A549 (cell line): ENCODE data around the gene ESYT3. TPM values are rescaled to one million over a fixed set of nuclear protein-coding genes. Genes with fewer than 3 reads are reported as not detected.
"Not testable (repeated sequence)": the region's sequence is repeated elsewhere in the genome, so short reads cannot be mapped to it uniquely, and the experiment has no call there.

ENCODE experiments used
- ATAC-seq, 2 experiments: fragments of 200-7000 bp in 1 of 2; fragments of >200 bp in 1 of 2; cut with Nextera tagmentation in 1 of 2; cut with Tn5 transposase in 1 of 2; 3 replicates each; pipeline versions ENCODE4 v1.8.0 to v1.9.1; 2018 to 2020; ENCODE audit warnings: mild to moderate bottlenecking in 1 of 2, moderate library complexity in 1 of 2
- CTCF ChIA-PET: fragments of 300-600 bp; sonication (Branson Sonifier 250); formaldehyde crosslinking; extraction: SDS; loops from one replicate; lab custom pipeline; 2021; ENCODE audit warnings: antibody characterized with exemption, inconsistent platforms; lab: Yijun Ruan, JAX
- POLR2A ChIA-PET: fragments of 350-600 bp; formaldehyde crosslinking; extraction: SDS; loops from one replicate; lab custom pipeline; 2021; ENCODE audit warnings: antibody characterized with exemption, inconsistent platforms; lab: Yijun Ruan, JAX
- DNase-seq, 2 experiments: peaks; one replicate each; pipeline versions ENCODE4 v3.0.0 to v3.0.0-alpha.2; 2011 to 2016; ENCODE audit warnings: low read depth in 1 of 2, low spot score in 1 of 2
- FAIRE-seq: peaks from 2 replicates; lab custom pipeline; 2011; peaks lifted over from hg19 to GRCh38; lab: Jason Lieb, UNC
- H3K27ac ChIP-seq, 2 experiments: fragments of >200 bp; sonication (Bioruptor Twin); formaldehyde crosslinking; 3 replicates each; pipeline ENCODE4 v1.5.1; 2016 to 2017
- H3K4me1 ChIP-seq: fragments of >200 bp; sonication (Bioruptor Twin); formaldehyde crosslinking; 3 replicates; pipeline ENCODE4 v1.6.1; 2016
- H3K4me2 ChIP-seq: fragments of >200 bp; sonication (Bioruptor Twin); formaldehyde crosslinking; 3 replicates; pipeline ENCODE4 v1.6.1; 2016
- H3K4me3 ChIP-seq: fragments of >200 bp; sonication (Bioruptor Twin); formaldehyde crosslinking; 3 replicates; pipeline ENCODE4 v1.5.1; 2016
- H3K9me3 ChIP-seq: fragments of >200 bp; sonication (Bioruptor Twin); formaldehyde crosslinking; 3 replicates; pipeline ENCODE4 v1.6.1; 2016
- BHLHE40 ChIP-seq: IDR thresholded peaks from 2 replicates; pipeline ENCODE4 v1.6.1; 2012; ENCODE audit warnings: low read depth, low read length, inconsistent platforms
- CBX2 ChIP-seq: fragments of 200-600 bp; sonication (generic); IDR thresholded peaks from 2 replicates; pipeline ENCODE4 v1.6.1; 2016; ENCODE audit warnings: low read depth, mild to moderate bottlenecking, borderline replicate concordance
- CEBPB ChIP-seq, 2 experiments: fragments of >200 bp in 1 of 2; sonication (Bioruptor Twin) in 1 of 2; formaldehyde crosslinking in 1 of 2; IDR thresholded peaks; 2 replicates each; pipeline ENCODE4 v1.6.1; 2012 to 2016
- FOSL2 ChIP-seq, 2 experiments: fragments of 450-650 bp in 1 of 2; fragments of >200 bp in 1 of 2; sonication (Bioruptor Twin) in 1 of 2; formaldehyde crosslinking; IDR thresholded peaks; 2 replicates each; pipeline versions ENCODE4 v1.5.0 to v1.6.1; 2016 to 2020; ENCODE audit warnings: mild to moderate bottlenecking in 1 of 2, moderate library complexity in 1 of 2
- FOXS1 ChIP-seq: fragments of 250-450 bp; sonication (Bioruptor Pico); IDR thresholded peaks from 2 replicates; pipeline ENCODE4 v1.5.0; 2020; ENCODE audit warnings: mild to moderate bottlenecking, moderate library complexity
- HDAC2 ChIP-seq: fragments of 200-600 bp; sonication (generic); IDR thresholded peaks from 2 replicates; pipeline ENCODE4 v1.6.1; 2016
- HEYL ChIP-seq: fragments of 250-450 bp; sonication (Bioruptor Pico); IDR thresholded peaks from 2 replicates; pipeline ENCODE4 v1.8.0; 2021; ENCODE audit warnings: mild to moderate bottlenecking, moderate library complexity
- JUNB ChIP-seq: fragments of >200 bp; sonication (Bioruptor Twin); formaldehyde crosslinking; IDR thresholded peaks from 2 replicates; pipeline ENCODE4 v1.6.1; 2016
- MAFK ChIP-seq: fragments of 450-650 bp; IDR thresholded peaks from 2 replicates; pipeline ENCODE4 v1.6.1; 2014; ENCODE audit not compliant: partially characterized antibody
- MAZ ChIP-seq: fragments of 150-350 bp; IDR thresholded peaks from 2 replicates; pipeline ENCODE4 v1.6.1; 2014; ENCODE audit warnings: antibody characterized with exemption, low read depth, low read length, borderline replicate concordance
- MYC ChIP-seq: IDR thresholded peaks from 2 replicates; pipeline ENCODE4 v1.6.1; 2012; ENCODE audit warnings: mild to moderate bottlenecking, inconsistent platforms, low read length, improper control_type of control experiment, borderline replicate concordance
- NFE2L2 ChIP-seq: fragments of 150-350 bp; conservative IDR thresholded peaks from 2 replicates; pipeline ENCODE4 v1.6.1; 2014; ENCODE audit warnings: low read length
- NPAS2 ChIP-seq: fragments of 250-450 bp; sonication (Bioruptor Pico); IDR thresholded peaks from 2 replicates; pipeline ENCODE4 v1.8.0; 2022; ENCODE audit warnings: mild to moderate bottlenecking, moderate library complexity, borderline replicate concordance
- PHF8 ChIP-seq: fragments of 200-600 bp; sonication (generic); IDR thresholded peaks from 2 replicates; pipeline ENCODE4 v1.6.1; 2016; ENCODE audit warnings: low read depth, mild to moderate bottlenecking, antibody characterized with exemption, moderate library complexity, borderline replicate concordance
- SREBF2 ChIP-seq: fragments of 450-650 bp; IDR thresholded peaks from 2 replicates; pipeline ENCODE4 v1.6.1; 2014; ENCODE audit warnings: mild to moderate bottlenecking, moderate library complexity
- TFCP2L1 ChIP-seq: fragments of 250-450 bp; sonication (Bioruptor Pico); IDR thresholded peaks from 2 replicates; pipeline ENCODE4 v1.5.0; 2021; ENCODE audit warnings: mild to moderate bottlenecking
- ZC3H11A ChIP-seq: fragments of 450-650 bp; IDR thresholded peaks from 2 replicates; pipeline ENCODE4 v1.6.1; 2014; ENCODE audit warnings: antibody characterized with exemption, mild to moderate bottlenecking
- WGBS: methylation state at CpG from one replicate; pipeline ENCODE4 v1.1.6; 2017; ENCODE audit errors: missing lambda C conversion rate; 5-methylcytosine and 5-hydroxymethylcytosine counted together
- polyA plus RNA-seq, 4 experiments: library from polyadenylated mRNA; depleted of rRNA in 3 of 4; stranded (reverse); fragments of >200 nt; fragmentation: RNase III in 1 of 4; extraction: RNeasy Plus Mini Kit Qiagen cat#74134 plus additional on column Dnase treatment in 1 of 4; gene quantifications; 2 replicates in 3 of 4; 3 replicates in 1 of 4; pipeline ENCODE4 v1.2.3, GENCODE V29; 2011 to 2017
- TF ChIP-seq, protein P1 (sequence below): fragments of 250-450 bp; sonication (Bioruptor Pico); IDR thresholded peaks from 2 replicates; pipeline ENCODE4 v1.5.0; 2021; ENCODE audit warnings: mild to moderate bottlenecking, moderate library complexity, borderline replicate concordance
- TF ChIP-seq, protein P2 (sequence below): fragments of >200 bp; sonication (Bioruptor Twin); formaldehyde crosslinking; IDR thresholded peaks from 2 replicates; pipeline ENCODE4 v1.6.1; 2016
- TF ChIP-seq, protein P3 (sequence below): fragments of >200 bp; sonication (Bioruptor Twin); formaldehyde crosslinking; IDR thresholded peaks from 3 replicates; pipeline ENCODE4 v1.6.1; 2016

Gene ESYT3
- polyA plus RNA-seq, 2 of the 4 experiments (the other 2 are of a cell fraction): 0.92 to 1.7 TPM

DNA sequence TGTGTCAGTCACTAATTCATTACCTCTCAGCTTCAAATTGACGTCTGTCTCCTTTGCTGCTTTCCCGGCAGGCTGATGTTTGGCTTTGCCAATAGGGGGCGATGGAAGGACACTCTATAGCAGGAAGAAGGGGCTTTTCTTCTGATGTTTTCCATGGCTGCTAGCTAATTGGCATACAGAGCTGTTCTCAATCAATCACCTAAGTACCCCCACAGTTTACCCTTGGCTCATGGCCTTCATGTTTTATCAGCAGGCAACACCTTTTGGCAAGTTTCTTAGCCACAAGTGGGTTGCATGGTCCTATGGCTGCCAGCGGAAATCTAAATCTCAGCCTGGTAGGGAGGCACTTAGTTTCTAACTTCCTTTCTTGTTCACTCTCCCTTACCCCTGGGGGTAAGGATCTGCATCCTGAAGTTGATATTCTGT lies 45.0 kb downstream of the ESYT3 start (continued):
- TF ChIP-seq HDAC2: no peak

DNA sequence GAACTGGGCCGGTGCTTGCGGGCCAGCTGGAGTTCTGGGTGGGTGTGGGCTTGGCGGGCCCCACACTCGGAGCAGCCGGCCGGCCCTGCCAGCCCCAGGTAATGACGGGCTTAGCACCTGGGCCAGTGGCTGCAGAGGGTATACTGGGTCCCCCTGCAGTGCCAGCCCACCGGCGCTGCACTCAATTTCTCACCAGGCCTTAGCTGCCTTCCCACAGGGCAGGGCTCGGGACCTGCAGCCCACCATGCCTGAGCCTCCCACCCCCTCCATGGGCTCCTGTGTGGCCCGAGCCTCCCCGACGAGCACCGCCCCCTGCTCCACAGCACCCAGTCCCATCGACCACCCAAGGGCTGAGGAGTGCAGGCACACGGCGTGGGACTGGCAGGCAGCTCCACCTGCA lies 50.3 kb downstream of the ESYT3 start:
- H3K4me3 ChIP-seq, POLR2A ChIA-PET, H3K27ac ChIP-seq, H3K4me2 ChIP-seq, FAIRE-seq, DNase-seq, CTCF ChIA-PET, H3K4me1 ChIP-seq, ATAC-seq: not testable (repeated sequence)
- no CpG with 5 or more reads among the region's 17 CpGs for WGBS
- H3K9me3 ChIP-seq: peaks cover 12% of the 10 kb centered on the region; the same call in 1 of the 3 replicates

DNA sequence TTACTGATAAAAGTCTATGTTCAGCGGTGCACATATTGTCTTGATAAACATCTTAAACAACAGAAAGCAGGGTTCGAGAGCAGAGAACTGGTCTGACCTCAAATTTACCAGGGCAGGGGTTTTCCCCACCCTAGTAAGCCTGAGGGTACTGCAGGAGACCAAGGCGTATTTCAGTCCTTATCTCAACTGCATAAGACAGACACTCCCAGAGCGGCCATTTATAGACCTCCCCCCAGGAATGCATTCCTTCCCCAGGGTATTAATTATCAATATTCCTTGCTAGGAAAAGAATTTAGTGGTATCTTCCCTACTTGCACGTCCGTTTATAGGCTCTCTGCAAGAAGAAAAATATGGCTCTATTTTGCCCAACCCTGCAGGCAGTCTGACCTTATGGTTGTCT lies 52.2 kb downstream of the ESYT3 start:
- H3K4me2 ChIP-seq, FAIRE-seq, CTCF ChIA-PET, H3K4me1 ChIP-seq, H3K4me3 ChIP-seq, ATAC-seq, POLR2A ChIA-PET, DNase-seq, H3K27ac ChIP-seq: not testable (repeated sequence)
- peaks cover 12% of the 10 kb centered on the region; the same call in 1 of the 3 replicates for H3K9me3 ChIP-seq
- 68% methylated on average over 6 of the region's 6 CpGs for WGBS

DNA sequence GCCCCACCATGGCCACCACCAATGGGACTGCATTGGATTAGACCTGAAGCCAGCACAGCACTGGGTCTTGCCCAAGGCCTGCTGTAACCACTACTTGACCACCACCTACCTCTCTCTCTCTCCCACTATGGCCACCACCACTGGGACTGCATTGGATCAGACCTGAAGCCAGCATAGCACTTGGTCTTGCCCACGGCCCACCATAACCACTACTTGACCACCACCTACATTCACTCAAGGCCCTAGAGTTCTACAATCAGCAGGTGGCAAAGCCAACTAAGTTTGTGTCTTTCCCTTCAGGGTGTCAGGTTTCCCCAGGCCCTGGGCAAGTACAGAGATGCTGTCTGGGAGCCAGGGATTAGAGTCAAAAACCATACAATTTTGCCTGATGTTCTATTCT lies 57.6 kb downstream of the ESYT3 start:
- DNase-seq: no peak
- ChIA-PET CTCF (interaction anchor here (1.8 kb wide), 1 partner anchor 424 kb away, joined by 5 read pairs; no protein-coding TSS in a partner anchor), POLR2A (no interaction called here)
- Histone ChIP-seq H3K4me1 (peaks cover 40% of the 10 kb centered on the region), H3K27ac (peak overlapping the region; percentile 76 to 88; a peak in 5 of 6 replicates), H3K9me3 (peaks cover 12% of the 10 kb centered on the region; the same call in 1 of the 3 replicates), H3K4me2 (no peak overlapping the region), H3K4me3 (no peak overlapping the region)
- no peak for ATAC-seq
- TF ChIP-seq BHLHE40 (no peak), ZC3H11A (no peak), MAZ (no peak)
- 75% methylated on average over 1 of the region's 1 CpG for WGBS
- FAIRE-seq: no peak

DNA sequence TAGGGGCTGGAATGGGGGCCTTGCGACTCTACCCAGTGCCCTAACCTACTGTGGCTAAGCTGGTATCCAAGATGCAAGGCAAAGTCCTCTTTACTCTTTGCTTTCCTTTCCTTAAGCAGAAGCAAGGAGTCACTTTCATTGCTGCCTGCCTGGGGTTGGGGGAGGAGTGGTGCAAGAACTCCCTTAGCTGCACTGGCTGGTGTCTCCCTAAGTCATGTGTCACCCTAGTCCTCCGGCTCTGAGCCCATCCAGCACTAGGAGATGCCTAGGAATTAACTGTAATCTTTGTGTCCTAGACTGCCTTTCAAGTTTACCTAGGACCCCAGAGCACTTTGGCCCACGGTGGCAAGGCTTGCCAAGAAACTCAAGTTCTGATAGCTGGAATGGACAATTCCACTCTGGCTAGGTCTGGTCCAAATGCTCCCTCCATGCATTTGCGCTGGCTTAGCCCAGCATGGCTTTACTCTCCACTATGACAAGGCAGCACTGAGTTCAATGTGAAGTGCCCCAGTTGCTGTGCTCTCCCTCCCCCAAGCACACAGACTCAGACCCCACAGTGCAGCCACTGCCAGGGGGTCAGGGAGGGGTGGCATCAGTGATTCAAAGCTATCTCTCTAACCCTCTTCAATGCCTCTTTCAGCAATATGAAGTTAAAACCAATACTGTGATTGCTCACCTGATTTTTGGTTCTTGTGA lies 58.7 kb downstream of the ESYT3 start:
- peak overlapping the region; percentile 76 to 88 for H3K27ac ChIP-seq
- TF ChIP-seq FOXS1 (no peak), FOSL2 (IDR thresholded peaks at IDR 0.05) (no peak), FOSL2 (CRISPR knock-in tag; IDR thresholded peaks at IDR 0.05) (no peak), CEBPB (IDR thresholded peaks at IDR 0.05) (no peak), PHF8 (no peak), NPAS2 (CRISPR knock-in tag) (no peak), SREBF2 (no peak), CBX2 (no peak), BHLHE40 (no peak), JUNB (no peak), MAFK (no peak), TFCP2L1 (CRISPR knock-in tag) (no peak), HEYL (CRISPR knock-in tag) (no peak), NFE2L2 (no peak), MYC (no peak)
- TF ChIP-seq, protein P1, sequence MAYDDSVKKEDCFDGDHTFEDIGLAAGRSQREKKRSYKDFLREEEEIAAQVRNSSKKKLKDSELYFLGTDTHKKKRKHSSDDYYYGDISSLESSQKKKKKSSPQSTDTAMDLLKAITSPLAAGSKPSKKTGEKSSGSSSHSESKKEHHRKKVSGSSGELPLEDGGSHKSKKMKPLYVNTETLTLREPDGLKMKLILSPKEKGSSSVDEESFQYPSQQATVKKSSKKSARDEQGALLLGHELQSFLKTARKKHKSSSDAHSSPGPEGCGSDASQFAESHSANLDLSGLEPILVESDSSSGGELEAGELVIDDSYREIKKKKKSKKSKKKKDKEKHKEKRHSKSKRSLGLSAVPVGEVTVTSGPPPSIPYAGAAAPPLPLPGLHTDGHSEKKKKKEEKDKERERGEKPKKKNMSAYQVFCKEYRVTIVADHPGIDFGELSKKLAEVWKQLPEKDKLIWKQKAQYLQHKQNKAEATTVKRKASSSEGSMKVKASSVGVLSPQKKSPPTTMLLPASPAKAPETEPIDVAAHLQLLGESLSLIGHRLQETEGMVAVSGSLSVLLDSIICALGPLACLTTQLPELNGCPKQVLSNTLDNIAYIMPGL (CRISPR knock-in tag): no peak
- TF ChIP-seq, protein P2, sequence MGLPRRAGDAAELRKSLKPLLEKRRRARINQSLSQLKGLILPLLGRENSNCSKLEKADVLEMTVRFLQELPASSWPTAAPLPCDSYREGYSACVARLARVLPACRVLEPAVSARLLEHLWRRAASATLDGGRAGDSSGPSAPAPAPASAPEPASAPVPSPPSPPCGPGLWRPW: no peak
- TF ChIP-seq, protein P3, sequence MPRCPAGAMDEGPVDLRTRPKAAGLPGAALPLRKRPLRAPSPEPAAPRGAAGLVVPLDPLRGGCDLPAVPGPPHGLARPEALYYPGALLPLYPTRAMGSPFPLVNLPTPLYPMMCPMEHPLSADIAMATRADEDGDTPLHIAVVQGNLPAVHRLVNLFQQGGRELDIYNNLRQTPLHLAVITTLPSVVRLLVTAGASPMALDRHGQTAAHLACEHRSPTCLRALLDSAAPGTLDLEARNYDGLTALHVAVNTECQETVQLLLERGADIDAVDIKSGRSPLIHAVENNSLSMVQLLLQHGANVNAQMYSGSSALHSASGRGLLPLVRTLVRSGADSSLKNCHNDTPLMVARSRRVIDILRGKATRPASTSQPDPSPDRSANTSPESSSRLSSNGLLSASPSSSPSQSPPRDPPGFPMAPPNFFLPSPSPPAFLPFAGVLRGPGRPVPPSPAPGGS: no peak
- H3K4me3 ChIP-seq: no peak overlapping the region
- no peak for ATAC-seq
- 92% methylated on average over 4 of the region's 4 CpGs for WGBS
- no peak for FAIRE-seq
- 0 out of 3 replicates have a peak, but pooled peaks cover 2% of the 10 kb centered on the region for H3K9me3 ChIP-seq
- H3K4me2 ChIP-seq: peak overlapping the region; percentile 62
- no peak for DNase-seq
- ChIA-PET CTCF (interaction anchor here (1.8 kb wide), 1 partner anchor 423 kb away, joined by 5 read pairs; no protein-coding TSS in a partner anchor), POLR2A (no interaction called here)
- H3K4me1 ChIP-seq: peaks cover 44% of the 10 kb centered on the region
